GM18505 (cell line): Measurements from ENCODE around the gene MAP6D1.

Experiments
- ATAC-seq: cut with Tn5 transposase; IDR thresholded peaks from one replicate; pipeline ENCODE4 v1.9.1; 2021; ENCODE audit not compliant: unreplicated experiment
- POLR2A ChIP-seq: IDR thresholded peaks from 4 replicates; pipeline ENCODE4 v1.6.1; 2011; ENCODE audit warnings: borderline replicate concordance; ENCODE audit not compliant: insufficient read depth, insufficient read length; ENCODE audit errors: extremely low read depth

MAP6D1 gene

DNA sequence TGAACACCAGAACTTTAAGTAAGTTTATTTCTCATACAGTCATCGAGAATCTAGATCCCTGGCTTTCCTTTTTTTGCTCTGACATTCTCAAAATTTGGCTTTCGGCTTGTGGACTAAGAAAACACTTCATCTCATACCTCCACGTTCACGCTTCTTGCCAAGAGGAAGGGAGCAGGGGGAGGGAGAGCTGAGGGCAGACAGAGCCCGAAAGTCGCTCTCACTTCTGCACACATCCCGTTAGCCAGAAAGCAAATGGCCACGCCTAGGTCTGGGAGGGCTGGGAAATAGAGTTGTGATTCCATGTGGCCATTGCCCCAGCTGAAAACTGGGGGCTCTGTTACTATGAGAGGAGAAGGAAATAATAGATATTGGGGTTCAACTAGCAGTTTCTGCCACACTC, 57.3 kb downstream of the MAP6D1 start:
- no peak for TF ChIP-seq POLR2A
- no peak for ATAC-seq

DNA sequence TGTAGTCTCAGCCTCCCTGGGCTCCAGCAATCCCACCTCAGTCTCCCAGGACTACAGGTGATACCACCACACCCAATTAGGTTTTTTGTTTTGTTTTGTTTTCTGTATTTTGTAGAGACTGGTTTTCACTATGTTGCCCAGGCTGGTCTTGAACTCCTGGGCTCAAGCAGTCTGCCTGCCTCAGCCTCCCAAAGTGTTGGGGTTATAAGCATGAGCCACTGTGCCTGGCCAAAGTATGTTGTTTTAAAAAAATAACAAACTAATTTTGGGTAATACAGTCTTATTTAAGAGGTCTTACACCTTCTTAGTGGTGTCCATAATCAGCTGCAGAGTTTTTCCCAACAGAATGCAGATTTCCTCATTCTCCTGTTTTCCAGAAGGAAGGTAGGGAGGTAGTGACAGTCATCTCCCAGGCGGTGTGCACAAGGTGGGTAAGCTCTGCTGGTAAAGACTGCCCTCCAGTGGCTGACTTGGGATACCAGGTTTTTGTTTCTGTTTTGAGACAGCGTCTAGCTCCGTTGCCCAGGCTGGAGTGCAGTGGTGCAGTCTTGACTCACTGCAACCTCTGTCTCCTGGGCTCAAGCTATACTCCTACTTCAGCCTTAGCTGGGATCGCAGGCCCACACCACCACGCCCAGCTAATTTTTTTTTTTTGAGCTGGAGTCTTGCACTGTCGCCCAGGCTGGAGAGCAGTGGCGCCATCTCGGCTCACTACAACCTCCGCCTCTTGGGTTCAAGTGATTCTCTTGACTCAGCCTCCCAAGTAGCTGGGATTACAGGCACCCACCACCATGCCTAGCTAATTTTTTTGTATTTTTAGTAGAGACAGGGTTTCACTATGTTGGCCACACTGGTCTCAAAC, 58.4 kb downstream of the MAP6D1 start:
- TF ChIP-seq POLR2A, result no peak
- no peak for ATAC-seq

DNA sequence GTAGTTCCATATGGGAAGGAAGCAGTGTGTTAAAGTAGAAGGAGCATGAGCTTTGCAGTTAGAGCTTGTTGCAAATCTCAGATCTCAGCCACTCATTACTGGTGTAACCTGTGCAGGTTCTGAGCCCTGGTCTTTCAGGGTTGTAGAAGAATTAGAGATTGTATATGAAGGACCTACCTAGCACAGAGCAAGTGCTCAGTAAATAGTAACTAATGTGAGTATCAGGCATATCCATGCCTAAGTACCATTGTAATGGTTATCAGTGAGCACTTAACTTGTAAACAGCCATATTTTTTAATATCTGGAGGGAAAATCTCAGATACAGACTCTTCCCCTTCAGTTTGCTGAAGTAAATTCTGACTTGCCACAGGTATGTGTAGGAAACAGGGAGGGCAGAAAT, 59.3 kb downstream of the MAP6D1 start:
- no peak for ATAC-seq
- no peak for TF ChIP-seq POLR2A
